ENCODE data around the gene MATN3. TPM values are rescaled to one million over a fixed set of nuclear protein-coding genes. Genes with fewer than 3 reads are reported as not detected.

The MATN3 gene
- total and polyA plus RNA-seq, 3 experiments from 2014 or later: not detected

Other genes starting within 250 kb of the MATN3 start
- gene TTC32, start 110.7 kb downstream of the MATN3 start, total RNA-seq: 10 to 100 TPM; 14.1 to 15.7 TPM
- 24.2 TPM for gene TTC32, start 110.7 kb downstream of the MATN3 start, polyA plus RNA-seq
- 10 to 100 TPM; 11.0 to 12.0 TPM for gene WDR35, start 22.6 kb downstream of the MATN3 start, total RNA-seq
- 1.6 TPM for gene WDR35, start 22.6 kb downstream of the MATN3 start, polyA plus RNA-seq
- 10 to 100 TPM; 29.0 to 31.0 TPM for gene LAPTM4A, start 39.0 kb upstream of the MATN3 start, total RNA-seq
- gene LAPTM4A, start 39.0 kb upstream of the MATN3 start, polyA plus RNA-seq: 119 TPM
- under 1 TPM; 0.13 to 0.27 TPM for gene SDC1, start 212.5 kb upstream of the MATN3 start, total RNA-seq
- not detected for gene SDC1, start 212.5 kb upstream of the MATN3 start, polyA plus RNA-seq